MCF 10A (cell line): Measurements from ENCODE around the gene CDH26. TPM values are rescaled to one million over a fixed set of nuclear protein-coding genes. Genes with fewer than 3 reads are reported as not detected.

ENCODE experiments used
- BruUV-seq: library from RNA; stranded (reverse); fragments of 400-500 nt; replicated peaks from 2 replicates; lab custom pipeline; 2021; lab: Mats Ljungman, UMichigan
- CTCF ChIA-PET: fragments of 300-600 bp; sonication (Branson Sonifier 250); formaldehyde crosslinking; extraction: SDS; loops from one replicate; lab custom pipeline; 2021; ENCODE audit warnings: antibody characterized with exemption, inconsistent platforms; lab: Yijun Ruan, JAX
- POLR2A ChIA-PET: fragments of 300-600, 350-650 bp; sonication (Branson Sonifier 250); formaldehyde crosslinking; extraction: SDS; loops from one replicate; lab custom pipeline; 2020; ENCODE audit warnings: antibody characterized with exemption, inconsistent platforms; lab: Yijun Ruan, JAX
- DNase-seq: peaks from one replicate; pipeline ENCODE4 v3.0.0-alpha.2; 2018; ENCODE audit not compliant: unreplicated experiment
- H3K27ac Mint-ChIP-seq: one replicate; pipeline ENCODE4 v1.8.0; 2022; ENCODE audit warnings: mild to moderate bottlenecking, low read depth, mixed read lengths; ENCODE audit not compliant: unreplicated experiment
- H3K27me3 Mint-ChIP-seq: one replicate; pipeline ENCODE4 v1.8.0; 2022; ENCODE audit warnings: mixed read lengths; ENCODE audit not compliant: insufficient read depth, unreplicated experiment
- H3K36me3 Mint-ChIP-seq: one replicate; pipeline ENCODE4 v1.8.0; 2022; ENCODE audit warnings: mild to moderate bottlenecking, moderate library complexity, mixed read lengths; ENCODE audit not compliant: insufficient read depth, unreplicated experiment
- H3K4me1 Mint-ChIP-seq: one replicate; pipeline ENCODE4 v1.8.0; 2022; ENCODE audit warnings: mixed read lengths; ENCODE audit not compliant: insufficient read depth, unreplicated experiment
- H3K4me3 Mint-ChIP-seq: one replicate; pipeline ENCODE4 v1.8.0; 2022; ENCODE audit warnings: mild to moderate bottlenecking, moderate library complexity, mixed read lengths; ENCODE audit not compliant: unreplicated experiment
- H3K9me3 Mint-ChIP-seq: one replicate; pipeline ENCODE4 v1.8.0; 2022; ENCODE audit warnings: mixed read lengths; ENCODE audit not compliant: unreplicated experiment
- CTCF ChIP-seq: fragments of 200-600 bp; IDR thresholded peaks from one replicate; pipeline ENCODE4 v1.8.0; 2022; ENCODE audit warnings: antibody characterized with exemption, mild to moderate bottlenecking; ENCODE audit not compliant: unreplicated experiment
- intact Hi-C: fragments of 100-400 bp; cut with micrococcal nuclease; formaldehyde crosslinking; loops from 2 replicates; pipeline ENCODE4 v1.14.1; 2022
- total RNA-seq: library from RNA; stranded (reverse); gene quantifications from 2 replicates; pipeline ENCODE4 v1.2.3, GENCODE V29; 2022

CDH26 gene
- total RNA-seq, 1 experiment from 2014 or later, result 0.12 TPM

GRCh38 chr20:60031107-60031506 lies 72.9 kb downstream of the CDH26 start:
- CTCF ChIA-PET, result interaction anchor here (0.6 kb wide), 1 partner anchor 1570 kb away, joined by 5 read pairs; no protein-coding TSS in a partner anchor
- H3K4me3 Mint-ChIP-seq, result no peak overlapping the region
- no peaks in the 10 kb centered on the region for H3K27me3 Mint-ChIP-seq
- H3K9me3 Mint-ChIP-seq, result peaks cover 15% of the 10 kb centered on the region
- intact Hi-C loops, result no loop called here
- POLR2A ChIA-PET, result no interaction called here
- no peaks in the 10 kb centered on the region for H3K36me3 Mint-ChIP-seq
- H3K27ac Mint-ChIP-seq, result no peak overlapping the region
- TF ChIP-seq CTCF, result no peak
- BruUV-seq, result no TSS peak
- DNase-seq, result no peak
- no peaks in the 10 kb centered on the region for H3K4me1 Mint-ChIP-seq

- intact Hi-C loops, result loop anchor here (1.0 kb wide), 1 partner anchor 21 kb away; no protein-coding TSS in a partner anchor
- TF ChIP-seq CTCF, result no peak
- ChIA-PET POLR2A (interaction anchor here (0.5 to 0.9 kb wide), 3 partner anchors 14 to 472 kb away, joined by 3 to 5 read pairs (median 3); no protein-coding TSS in a partner anchor), CTCF (interaction anchor here (0.6 to 0.7 kb wide), 3 partner anchors 250 to 1963 kb away, joined by 3 to 4 read pairs (median 3); no protein-coding TSS in a partner anchor)
- Mint-ChIP-seq H3K4me3 (no peak overlapping the region), H3K27ac (no peak overlapping the region), H3K36me3 (no peaks in the 10 kb centered on the region), H3K4me1 (no peaks in the 10 kb centered on the region), H3K9me3 (no peaks in the 10 kb centered on the region), H3K27me3 (no peaks in the 10 kb centered on the region)
- no TSS peak for BruUV-seq
- DNase-seq, result no peak
Measured at GRCh38 chr20:60034231-60035110, 76.2 kb downstream of the CDH26 start.

GRCh38 chr20:60035486-60035885 lies 77.3 kb downstream of the CDH26 start:
- H3K27ac Mint-ChIP-seq, result no peak overlapping the region
- DNase-seq, result no peak
- no peaks in the 10 kb centered on the region for H3K36me3 Mint-ChIP-seq
- H3K9me3 Mint-ChIP-seq, result no peaks in the 10 kb centered on the region
- H3K27me3 Mint-ChIP-seq, result no peaks in the 10 kb centered on the region
- no TSS peak for BruUV-seq
- intact Hi-C loops, result no loop called here
- CTCF ChIA-PET, result interaction anchor here (0.6 to 1.4 kb wide), 3 partner anchors 11 to 1961 kb away, joined by 3 to 4 read pairs (median 4); no protein-coding TSS in a partner anchor
- POLR2A ChIA-PET, result interaction anchor here (0.6 kb wide), 1 partner anchor 471 kb away, joined by 5 read pairs; no protein-coding TSS in a partner anchor
- H3K4me3 Mint-ChIP-seq, result no peak overlapping the region
- TF ChIP-seq CTCF, result no peak
- H3K4me1 Mint-ChIP-seq, result peaks cover 5% of the 10 kb centered on the region

- Mint-ChIP-seq H3K36me3 (no peaks in the 10 kb centered on the region), H3K27me3 (no peaks in the 10 kb centered on the region), H3K27ac (no peak overlapping the region), H3K9me3 (no peaks in the 10 kb centered on the region), H3K4me3 (no peak overlapping the region), H3K4me1 (peaks cover 7% of the 10 kb centered on the region)
- ChIA-PET POLR2A (interaction anchor here (0.6 to 0.7 kb wide), 2 partner anchors 48 to 50 kb away, joined by 3 read pairs; no protein-coding TSS in a partner anchor), CTCF (interaction anchor here (1.0 to 1.4 kb wide), 5 partner anchors 10 to 166 kb away, joined by 3 to 5 read pairs (median 4); no protein-coding TSS in a partner anchor)
- BruUV-seq, result no TSS peak
- TF ChIP-seq CTCF, result no peak
- intact Hi-C loops, result no loop called here
- DNase-seq, result no peak
Measured at GRCh38 chr20:60036346-60036745, 78.1 kb downstream of the CDH26 start.
